GM18858 (cell line): ENCODE data around the gene NAXD.
"Not testable (repeated sequence)": the region's sequence is repeated elsewhere in the genome, so short reads cannot be mapped to it uniquely, and the experiment has no call there.

Experiments used
- ATAC-seq: cut with Tn5 transposase; IDR thresholded peaks from one replicate; pipeline ENCODE4 v1.9.1; 2021; ENCODE audit not compliant: unreplicated experiment

Gene NAXD

GRCh38 chr13:110662777-110663443, 47.6 kb downstream of the NAXD start:
- ATAC-seq, result no peak

- no peak for ATAC-seq
Measured at GRCh38 chr13:110663491-110663890, 48.1 kb downstream of the NAXD start.

- no peak for ATAC-seq
Measured at GRCh38 chr13:110664041-110664440, 48.7 kb downstream of the NAXD start.

GRCh38 chr13:110664673-110665072, 49.3 kb downstream of the NAXD start:
- no peak for ATAC-seq

- no peak for ATAC-seq
Measured at GRCh38 chr13:110665491-110666254, 50.3 kb downstream of the NAXD start.

GRCh38 chr13:110666255-110666533, 50.8 kb downstream of the NAXD start:
- ATAC-seq, result no peak

- no peak for ATAC-seq
Measured at GRCh38 chr13:110669036-110669435, 53.7 kb downstream of the NAXD start.

- ATAC-seq, result not testable (repeated sequence)
Measured at GRCh38 chr13:110669814-110670213, 54.5 kb downstream of the NAXD start.

- peak; percentile 56 for ATAC-seq
Measured at GRCh38 chr13:110676595-110677587, 61.5 kb downstream of the NAXD start.

GRCh38 chr13:110677731-110678545, 62.6 kb downstream of the NAXD start:
- no peak for ATAC-seq

GRCh38 chr13:110680852-110681251, 65.5 kb downstream of the NAXD start:
- no peak for ATAC-seq

- ATAC-seq, result no peak
Measured at GRCh38 chr13:110681868-110682550, 66.7 kb downstream of the NAXD start.

- ATAC-seq, result no peak
Measured at GRCh38 chr13:110682746-110683145, 67.4 kb downstream of the NAXD start.

GRCh38 chr13:110683203-110683883, 68.0 kb downstream of the NAXD start:
- no peak for ATAC-seq

- ATAC-seq, result no peak
Measured at GRCh38 chr13:110683921-110684320, 68.6 kb downstream of the NAXD start.

- ATAC-seq, result no peak
Measured at GRCh38 chr13:110684388-110685056, 69.2 kb downstream of the NAXD start.

- ATAC-seq, result no peak
Measured at GRCh38 chr13:110685305-110686020, 70.1 kb downstream of the NAXD start.

GRCh38 chr13:110687736-110688135, 72.4 kb downstream of the NAXD start:
- no peak for ATAC-seq
